ENCODE data around the gene FIS1. TPM values are rescaled to one million over a fixed set of nuclear protein-coding genes. Genes with fewer than 3 reads are reported as not detected.

FIS1 gene
- polyA plus RNA-seq, 1 of the 3 experiments (the other 2 are of a cell fraction), result 1,313 TPM

DNA sequence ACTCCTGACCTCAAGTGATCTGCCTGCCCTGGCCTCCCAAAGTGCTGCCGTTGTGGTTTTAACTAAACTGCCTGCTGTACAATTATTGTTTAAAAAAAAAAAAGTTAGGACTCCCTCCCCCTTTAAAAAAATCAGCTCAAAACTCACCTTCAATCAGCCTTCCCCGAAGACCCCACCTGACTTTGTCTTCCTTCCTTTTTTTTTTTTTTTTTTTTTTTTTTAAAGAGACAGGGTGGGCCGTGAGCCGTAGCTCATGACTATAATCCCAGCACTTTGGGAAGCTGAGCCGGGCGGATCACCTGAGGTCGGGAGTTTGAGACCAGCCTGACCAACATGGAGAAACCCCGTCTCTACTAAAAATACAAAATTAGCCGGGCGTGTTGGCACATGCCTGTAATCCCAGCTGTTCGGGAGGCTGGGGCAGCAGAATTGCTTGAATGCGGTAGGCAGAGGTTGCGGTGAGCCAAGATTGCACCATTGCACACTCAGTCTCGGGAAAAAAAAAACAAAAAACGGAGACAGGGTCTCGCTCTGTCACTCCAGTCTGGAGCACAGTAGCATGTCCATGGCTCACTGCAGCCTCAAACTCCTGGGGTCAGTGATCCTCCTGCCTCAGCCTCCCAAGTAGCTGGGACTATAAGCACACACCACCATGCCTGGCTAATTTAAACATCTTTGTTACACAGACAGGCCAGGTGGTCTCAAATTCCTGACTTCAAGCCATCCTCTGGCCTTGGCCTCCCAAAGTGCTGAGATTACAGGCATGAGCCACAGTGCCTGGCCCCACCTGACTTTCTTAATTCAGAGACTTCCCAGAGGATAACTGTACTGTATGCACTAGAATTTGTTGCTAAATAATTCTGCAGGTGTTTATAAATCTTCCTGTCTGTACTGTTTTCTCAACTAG lies 3.2 kb downstream of the FIS1 start:
- Histone ChIP-seq H3K4me2 (no peak overlapping the region), H3K4me1 (ENCODE audit: control insufficient read depth in 1 of 2, insufficient read depth in 2 of 2, low read depth in 1 of 2, low read length in 1 of 2) (peaks cover 7 to 14% of the 10 kb centered on the region in 2 experiments; a peak in 1 of 4 replicates), H3K27me3 (ENCODE audit: insufficient read depth) (no peaks in the 10 kb centered on the region), H3K9ac (no peak overlapping the region), H3K9me2 (no peaks in the 10 kb centered on the region), H3K4me3 (ENCODE audit: low read depth in 2 of 2, low read length in 1 of 2) (no peak overlapping the region), H3K79me2 (ENCODE audit: insufficient read depth) (peaks cover 57% of the 10 kb centered on the region), H2AFZ (ENCODE audit: low read depth) (no peak overlapping the region), H4K20me1 (ENCODE audit: insufficient read depth) (peaks cover 12% of the 10 kb centered on the region; the same call in 1 of the 2 replicates), H3K36me3 (replicated peaks in 1 of 2; ENCODE audit: control insufficient read depth in 1 of 2, insufficient read depth in 2 of 2, low read length in 1 of 2) (peaks cover 35 to 42% of the 10 kb centered on the region in 2 experiments), H3K9me3 (no peaks in the 10 kb centered on the region), H3K27ac (ENCODE audit: low read depth in 2 of 2, low read length in 1 of 2) (no peak overlapping the region), H3F3A (replicated peaks; ENCODE audit: insufficient read depth) (peaks cover 8% of the 10 kb centered on the region)
- no peak for DNase-seq
- WGBS (ENCODE audit: low lambda C conversion rate), result 96% methylated on average over 16 of the region's 16 CpGs
- TF ChIP-seq, protein P1, sequence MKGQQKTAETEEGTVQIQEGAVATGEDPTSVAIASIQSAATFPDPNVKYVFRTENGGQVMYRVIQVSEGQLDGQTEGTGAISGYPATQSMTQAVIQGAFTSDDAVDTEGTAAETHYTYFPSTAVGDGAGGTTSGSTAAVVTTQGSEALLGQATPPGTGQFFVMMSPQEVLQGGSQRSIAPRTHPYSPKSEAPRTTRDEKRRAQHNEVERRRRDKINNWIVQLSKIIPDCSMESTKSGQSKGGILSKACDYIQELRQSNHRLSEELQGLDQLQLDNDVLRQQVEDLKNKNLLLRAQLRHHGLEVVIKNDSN (IDR thresholded peaks at IDR 0.05; ENCODE audit: borderline replicate concordance, low read depth), result no peak
- CTCF ChIA-PET, result interaction anchor here (1.3 to 4.7 kb wide), 6 partner anchors 12 to 115 kb away, joined by 3 to 66 read pairs (median 19); partner anchors contain the start of genes PLOD3, SERPINE1 and ZNHIT1
- POLR2A ChIA-PET, result interaction anchor here (0.6 to 0.7 kb wide), 3 partner anchors 25 to 73 kb away, joined by 3 to 5 read pairs (median 3); no protein-coding TSS in a partner anchor

GRCh38 chr7:101241015-101241363 lies 3.9 kb downstream of the FIS1 start:
- POLR2A ChIA-PET, result no interaction called here
- 94% methylated on average over 12 of the region's 12 CpGs for WGBS (ENCODE audit: low lambda C conversion rate)
- H3K36me3 ChIP-seq (replicated peaks in 1 of 2; ENCODE audit: control insufficient read depth in 1 of 2, insufficient read depth in 2 of 2, low read length in 1 of 2), result peaks cover 39 to 40% of the 10 kb centered on the region in 2 experiments
- no peak overlapping the region for H3K4me2 ChIP-seq
- H3K27ac ChIP-seq (ENCODE audit: low read depth in 2 of 2, low read length in 1 of 2), result no peak overlapping the region
- no peak overlapping the region for H2AFZ ChIP-seq (ENCODE audit: low read depth)
- H3K4me1 ChIP-seq (ENCODE audit: control insufficient read depth in 1 of 2, insufficient read depth in 2 of 2, low read depth in 1 of 2, low read length in 1 of 2), result peaks cover 7 to 13% of the 10 kb centered on the region in 2 experiments; a peak in 1 of 4 replicates
- peaks cover 50% of the 10 kb centered on the region for H3K79me2 ChIP-seq (ENCODE audit: insufficient read depth)
- DNase-seq, result no peak
- TF ChIP-seq, protein P1 (IDR thresholded peaks at IDR 0.05; ENCODE audit: borderline replicate concordance, low read depth), result no peak
- TF ChIP-seq MEF2A (IDR thresholded peaks at IDR 0.05; ENCODE audit: borderline replicate concordance, low read depth) (no peak), NRF1 (IDR thresholded peaks at IDR 0.05; ENCODE audit: low read depth, low read length) (no peak), SMC3 (IDR thresholded peaks at IDR 0.05; ENCODE audit: low read depth, low read length) (no peak), EZH2phosphoT487 (IDR thresholded peaks at IDR 0.05; ENCODE audit: borderline replicate concordance, low read depth) (no peak), YY1 (IDR thresholded peaks at IDR 0.05; ENCODE audit: low read depth) (no peak), FOXM1 (IDR thresholded peaks at IDR 0.05; ENCODE audit: low read depth) (no peak), RAD21 (IDR thresholded peaks at IDR 0.05; ENCODE audit: low read length) (no peak)
- no peak overlapping the region for H3K9ac ChIP-seq
- H4K20me1 ChIP-seq (ENCODE audit: insufficient read depth), result peaks cover 12% of the 10 kb centered on the region; the same call in 1 of the 2 replicates
- CTCF ChIA-PET, result interaction anchor here (1.5 kb wide), 2 partner anchors 42 to 114 kb away, joined by 3 to 6 read pairs; partner anchors contain the start of gene SERPINE1
- no peaks in the 10 kb centered on the region for H3K27me3 ChIP-seq (ENCODE audit: insufficient read depth)
- H3K9me2 ChIP-seq, result no peaks in the 10 kb centered on the region
- no peak overlapping the region for H3K4me3 ChIP-seq (ENCODE audit: low read depth in 2 of 2, low read length in 1 of 2)
- H3K9me3 ChIP-seq, result no peaks in the 10 kb centered on the region
- peaks cover 8% of the 10 kb centered on the region for H3F3A ChIP-seq (replicated peaks; ENCODE audit: insufficient read depth)

Data from SK-N-SH (cell line).